C4-2B (cell line): Measurements from ENCODE around the gene KLF16.

Experiments used
- H3K27ac ChIP-seq: fragments of 450-650 bp; 2 replicates; pipeline ENCODE4 v1.5.1; 2017
- CTCF ChIP-seq: fragments of 450-650 bp; conservative IDR thresholded peaks from 2 replicates; pipeline ENCODE4 v1.5.1; 2017; ENCODE audit warnings: mild to moderate bottlenecking
- ZFX ChIP-seq: fragments of 450-650 bp; IDR thresholded peaks from 2 replicates; pipeline ENCODE4 v1.6.1; 2017

The KLF16 gene

GRCh38 chr19:1815605-1816529, 47.5 kb downstream of the KLF16 start:
- no peak overlapping the region for H3K27ac ChIP-seq
- TF ChIP-seq ZFX (no peak), CTCF (no peak)

- H3K27ac ChIP-seq, result no peak overlapping the region
- TF ChIP-seq ZFX (no peak), CTCF (no peak)
Observed at GRCh38 chr19:1814833-1815604, 48.4 kb downstream of the KLF16 start.

GRCh38 chr19:1814391-1814790, 49.0 kb downstream of the KLF16 start:
- TF ChIP-seq ZFX (no peak), CTCF (no peak)
- no peak overlapping the region for H3K27ac ChIP-seq

- peak overlapping the region; percentile 28 for H3K27ac ChIP-seq
- no peak for TF ChIP-seq CTCF
- TF ChIP-seq ZFX, result no peak
Observed at GRCh38 chr19:1813192-1814182, 49.9 kb downstream of the KLF16 start.

GRCh38 chr19:1812426-1813191, 50.8 kb downstream of the KLF16 start:
- H3K27ac ChIP-seq, result peak overlapping the region; percentile 28
- TF ChIP-seq CTCF (peak; percentile 85), ZFX (no peak)

GRCh38 chr19:1811942-1812425, 51.4 kb downstream of the KLF16 start, which contains the start of gene ATP8B3:
TSS of gene ATP8B3 (minus strand) at chr19:1812276. CDS start at chr19:1811736, 540 bp downstream.
- TF ChIP-seq ZFX (no peak), CTCF (no peak)
- H3K27ac ChIP-seq, result peak within 1 kb of the TSS; percentile 28
